GM03348 (cell line): ENCODE results near the gene FBXO21.
"Not testable (repeated sequence)": the region's sequence is repeated elsewhere in the genome, so short reads cannot be mapped to it uniquely, and the experiment has no call there.

Experiments used
- DNase-seq: peaks from one replicate; pipeline ENCODE4 v3.0.0; 2012; ENCODE audit warnings: low spot score

FBXO21 gene

GRCh38 chr12:117190210-117190781, at the start of gene FBXO21:
Gene FBXO21, minus strand, starts transcription at chr12:117190470. Its CDS starts 14 bp downstream, at chr12:117190456.
- DNase-seq, result peak; percentile 99

- peak; percentile 72 for DNase-seq
These were observed 46.3 kb upstream of the FBXO21 start for GRCh38 chr12:117236456-117237001.

GRCh38 chr12:117235261-117235660, 45.0 kb upstream of the FBXO21 start:
- no peak for DNase-seq

- DNase-seq, result no peak
These were observed 44.2 kb upstream of the FBXO21 start for GRCh38 chr12:117234441-117234840.

GRCh38 chr12:117231750-117232149, 41.5 kb upstream of the FBXO21 start:
- DNase-seq, result no peak

GRCh38 chr12:117228239-117228638, 38.0 kb upstream of the FBXO21 start:
- no peak for DNase-seq

GRCh38 chr12:117227000-117227653, 36.9 kb upstream of the FBXO21 start:
- no peak for DNase-seq

- DNase-seq, result no peak
These were observed 36.2 kb upstream of the FBXO21 start for GRCh38 chr12:117226505-117226904.

GRCh38 chr12:117225179-117225578, 34.9 kb upstream of the FBXO21 start:
- DNase-seq, result no peak

- not testable (repeated sequence) for DNase-seq
These were observed 30.7 kb upstream of the FBXO21 start for GRCh38 chr12:117220947-117221346.

GRCh38 chr12:117218149-117218548, 27.9 kb upstream of the FBXO21 start:
- no peak for DNase-seq

GRCh38 chr12:117216686-117217085, 26.4 kb upstream of the FBXO21 start:
- DNase-seq, result no peak

- no peak for DNase-seq
These were observed 24.5 kb upstream of the FBXO21 start for GRCh38 chr12:117214797-117215196.

GRCh38 chr12:117213295-117213808, 23.1 kb upstream of the FBXO21 start:
- no peak for DNase-seq

GRCh38 chr12:117212563-117213190, 22.4 kb upstream of the FBXO21 start:
- peak; percentile 91 for DNase-seq

- no peak for DNase-seq
These were observed 20.1 kb upstream of the FBXO21 start for GRCh38 chr12:117210266-117210918.

GRCh38 chr12:117209626-117210025, 19.4 kb upstream of the FBXO21 start:
- DNase-seq, result no peak

GRCh38 chr12:117208811-117209455, 18.7 kb upstream of the FBXO21 start:
- DNase-seq, result no peak

GRCh38 chr12:117208206-117208605, 17.9 kb upstream of the FBXO21 start:
- no peak for DNase-seq

GRCh38 chr12:117207675-117208074, 17.4 kb upstream of the FBXO21 start:
- no peak for DNase-seq

- no peak for DNase-seq
These were observed 12.3 kb upstream of the FBXO21 start for GRCh38 chr12:117202556-117202955.

- DNase-seq, result no peak
These were observed 11.8 kb upstream of the FBXO21 start for GRCh38 chr12:117202033-117202432.
